Keratinocyte (primary cell): ENCODE results near the gene TM9SF2. TPM values are rescaled to one million over a fixed set of nuclear protein-coding genes. Genes with fewer than 3 reads are reported as not detected.

ENCODE experiments used
- DNase-seq: peaks from one replicate; pipeline ENCODE4 v3.0.0-alpha.2; 2011; ENCODE audit warnings: low read depth, missing footprints, low spot score
- FAIRE-seq: peaks from 2 replicates; lab custom pipeline; 2011; peaks lifted over from hg19 to GRCh38; lab: Jason Lieb, UNC
- H2AFZ ChIP-seq: 2 replicates; pipeline ENCODE4 v1.6.0; 2012; ENCODE audit warnings: low read length, control low read depth, inconsistent platforms; ENCODE audit not compliant: control insufficient read depth
- H3K27ac ChIP-seq: 2 replicates; pipeline ENCODE4 v1.5.1; 2011; ENCODE audit warnings: low read length; ENCODE audit not compliant: control insufficient read depth, insufficient read depth
- H3K27me3 ChIP-seq: 3 replicates; pipeline ENCODE4 v1.6.0; 2011; ENCODE audit warnings: low read length; ENCODE audit not compliant: control insufficient read depth, insufficient read depth; ENCODE audit errors: extremely low read depth
- H3K36me3 ChIP-seq, 2 experiments: 2 replicates in 1 of 2; 3 replicates in 1 of 2; pipeline ENCODE4 v1.5.1; 2011; ENCODE audit warnings: low read length in 2 of 2, mild to moderate bottlenecking in 1 of 2; ENCODE audit not compliant: control insufficient read depth in 2 of 2, insufficient read depth in 2 of 2; ENCODE audit errors: extremely low read depth in 1 of 2
- H3K4me1 ChIP-seq: 3 replicates; pipeline ENCODE4 v1.5.1; 2011; ENCODE audit warnings: low read length; ENCODE audit not compliant: control insufficient read depth, insufficient read depth; ENCODE audit errors: extremely low read depth
- H3K4me2 ChIP-seq: 3 replicates; pipeline ENCODE4 v1.6.0; 2011; ENCODE audit warnings: low read depth, low read length; ENCODE audit not compliant: control insufficient read depth, insufficient read depth; ENCODE audit errors: extremely low read depth
- H3K4me3 ChIP-seq, 3 experiments: fragments of 200-600 bp in 1 of 3; sonication (generic) in 1 of 3; 2 replicates in 2 of 3; 3 replicates in 1 of 3; pipeline ENCODE4 v1.5.1; 2011 to 2016; ENCODE audit warnings: low read length in 3 of 3, mild to moderate bottlenecking in 3 of 3, control low read depth in 2 of 3, inconsistent platforms in 1 of 3, low read depth in 1 of 3, mixed read lengths in 1 of 3, mixed run types in 1 of 3, moderate library complexity in 1 of 3; ENCODE audit not compliant: control insufficient read depth in 2 of 3, insufficient read depth in 2 of 3; ENCODE audit errors: extremely low read depth in 1 of 3
- H3K79me2 ChIP-seq: 2 replicates; pipeline ENCODE4 v1.6.0; 2012; ENCODE audit warnings: low read length; ENCODE audit not compliant: control insufficient read depth, insufficient read depth
- H3K9ac ChIP-seq: 3 replicates; pipeline ENCODE4 v1.6.0; 2011; ENCODE audit warnings: low read length; ENCODE audit not compliant: control insufficient read depth, insufficient read depth; ENCODE audit errors: extremely low read depth
- H3K9me1 ChIP-seq: 3 replicates; pipeline ENCODE4 v1.6.0; 2011; ENCODE audit warnings: low read length; ENCODE audit not compliant: control insufficient read depth, insufficient read depth; ENCODE audit errors: extremely low read depth
- H3K9me3 ChIP-seq: 2 replicates; pipeline ENCODE4 v1.5.1; 2012; ENCODE audit warnings: low read depth, low read length; ENCODE audit not compliant: control insufficient read depth
- H4K20me1 ChIP-seq: 3 replicates; pipeline ENCODE4 v1.6.0; 2011; ENCODE audit warnings: low read length; ENCODE audit not compliant: control insufficient read depth, insufficient read depth; ENCODE audit errors: extremely low read depth
- EZH2 ChIP-seq: IDR thresholded peaks from one replicate; pipeline ENCODE4 v1.6.1; 2012; ENCODE audit warnings: inconsistent platforms, mild to moderate bottlenecking, low read length, moderate library complexity
- dilution Hi-C: fragments of 300-500 bp; cut with MboI; formaldehyde crosslinking; loops from one replicate; pipeline ENCODE4 v1.7.0; 2020; ENCODE audit warnings: low sequenced_read_pairs; ENCODE audit not compliant: extremely low pct_ligation_motif_present
- polyA plus RNA-seq, 5 experiments: library from polyadenylated mRNA; depleted of rRNA in 3 of 5; stranded (reverse) in 3 of 5; stranded (forward) in 1 of 5; unstranded in 1 of 5; fragments of >200 nt; gene quantifications; 1 replicate in 1 of 5; 2 replicates in 3 of 5; 3 replicates in 1 of 5; pipeline versions ENCODE4 v1.2.1 to v1.2.3, GENCODE V29; 2011 to 2012; ENCODE audit warnings: missing spikeins in 2 of 5, low read depth in 1 of 5, low replicate concordance in 1 of 5
- TF ChIP-seq, protein P1 (sequence below), 3 experiments: IDR thresholded peaks in 1 of 3; conservative IDR thresholded peaks in 1 of 3; optimal IDR thresholded peaks in 1 of 3; 2 replicates in 2 of 3; 3 replicates in 1 of 3; pipeline versions ENCODE3 to v1.5.1; 2011; ENCODE audit warnings: low read length in 3 of 3, mild to moderate bottlenecking in 3 of 3, moderate library complexity in 2 of 3, control low read depth in 1 of 3, inconsistent platforms in 1 of 3; ENCODE audit not compliant: insufficient read depth in 2 of 3; ENCODE audit errors: extremely low read depth in 1 of 3

The TM9SF2 gene
- polyA plus RNA-seq, 1 donor (not counting 4 experiments of a cell fraction or from before 2014, with no cell fraction given): 134 TPM

DNA sequence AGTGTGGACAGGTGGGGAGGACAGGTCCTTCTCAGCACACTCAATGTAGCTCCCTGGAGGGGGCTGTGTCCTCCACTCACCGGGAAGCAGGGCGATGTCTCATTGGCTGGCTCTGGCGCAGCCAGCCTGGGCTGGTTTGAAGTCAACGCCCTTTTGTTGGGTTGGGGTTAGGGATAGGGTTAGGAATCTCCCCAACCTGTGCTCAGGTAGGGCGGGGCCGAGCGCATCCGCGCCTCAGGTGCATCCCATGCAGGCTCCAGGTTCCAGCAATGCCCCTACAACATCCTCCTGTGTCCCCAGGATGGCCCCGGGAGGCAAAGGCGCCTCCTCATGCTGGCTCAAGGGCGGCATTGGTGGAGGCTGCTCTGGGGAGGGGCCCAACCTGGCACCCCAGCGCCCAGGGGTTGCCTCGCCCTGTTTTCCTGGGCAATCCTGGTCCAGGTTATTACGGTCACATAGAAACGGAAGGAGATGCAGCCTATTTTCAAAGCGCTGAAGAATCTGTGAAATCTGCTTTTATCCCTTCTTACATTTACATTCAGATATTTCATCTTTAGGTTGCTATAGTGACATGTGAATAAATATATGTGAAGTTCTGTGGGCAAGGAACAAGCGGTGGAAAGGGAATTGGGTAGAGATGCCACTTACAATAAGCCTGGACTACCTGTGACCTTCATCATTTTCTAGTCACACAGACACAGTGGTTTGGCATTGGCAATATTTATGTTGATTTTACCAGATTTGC, 74.3 kb downstream of the TM9SF2 start:
- TF ChIP-seq, protein P1, sequence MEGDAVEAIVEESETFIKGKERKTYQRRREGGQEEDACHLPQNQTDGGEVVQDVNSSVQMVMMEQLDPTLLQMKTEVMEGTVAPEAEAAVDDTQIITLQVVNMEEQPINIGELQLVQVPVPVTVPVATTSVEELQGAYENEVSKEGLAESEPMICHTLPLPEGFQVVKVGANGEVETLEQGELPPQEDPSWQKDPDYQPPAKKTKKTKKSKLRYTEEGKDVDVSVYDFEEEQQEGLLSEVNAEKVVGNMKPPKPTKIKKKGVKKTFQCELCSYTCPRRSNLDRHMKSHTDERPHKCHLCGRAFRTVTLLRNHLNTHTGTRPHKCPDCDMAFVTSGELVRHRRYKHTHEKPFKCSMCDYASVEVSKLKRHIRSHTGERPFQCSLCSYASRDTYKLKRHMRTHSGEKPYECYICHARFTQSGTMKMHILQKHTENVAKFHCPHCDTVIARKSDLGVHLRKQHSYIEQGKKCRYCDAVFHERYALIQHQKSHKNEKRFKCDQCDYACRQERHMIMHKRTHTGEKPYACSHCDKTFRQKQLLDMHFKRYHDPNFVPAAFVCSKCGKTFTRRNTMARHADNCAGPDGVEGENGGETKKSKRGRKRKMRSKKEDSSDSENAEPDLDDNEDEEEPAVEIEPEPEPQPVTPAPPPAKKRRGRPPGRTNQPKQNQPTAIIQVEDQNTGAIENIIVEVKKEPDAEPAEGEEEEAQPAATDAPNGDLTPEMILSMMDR (optimal IDR thresholded peaks at IDR 0.05 in 1 of 3, IDR thresholded peaks at IDR 0.05 in 1 of 3, conservative IDR thresholded peaks at IDR 0.05 in 1 of 3; ENCODE audit: extremely low read depth in 1 of 3, insufficient read depth in 2 of 3, low read length in 3 of 3): no peak
- TF ChIP-seq EZH2: no peak
- Histone ChIP-seq H3K36me3 (no peaks in the 10 kb centered on the region), H3K27me3 (no peaks in the 10 kb centered on the region), H3K9me3 (no peaks in the 10 kb centered on the region), H3K4me2 (no peak overlapping the region), H3K79me2 (no peaks in the 10 kb centered on the region), H3K9ac (no peak overlapping the region), H3K9me1 (no peaks in the 10 kb centered on the region), H3K4me1 (no peaks in the 10 kb centered on the region), H3K4me3 (no peak overlapping the region), H3K27ac (no peak overlapping the region), H2AFZ (no peak overlapping the region), H4K20me1 (no peaks in the 10 kb centered on the region)
- DNase-seq (no peak), FAIRE-seq (no peak)
- dilution Hi-C loops: no loop called here

DNA sequence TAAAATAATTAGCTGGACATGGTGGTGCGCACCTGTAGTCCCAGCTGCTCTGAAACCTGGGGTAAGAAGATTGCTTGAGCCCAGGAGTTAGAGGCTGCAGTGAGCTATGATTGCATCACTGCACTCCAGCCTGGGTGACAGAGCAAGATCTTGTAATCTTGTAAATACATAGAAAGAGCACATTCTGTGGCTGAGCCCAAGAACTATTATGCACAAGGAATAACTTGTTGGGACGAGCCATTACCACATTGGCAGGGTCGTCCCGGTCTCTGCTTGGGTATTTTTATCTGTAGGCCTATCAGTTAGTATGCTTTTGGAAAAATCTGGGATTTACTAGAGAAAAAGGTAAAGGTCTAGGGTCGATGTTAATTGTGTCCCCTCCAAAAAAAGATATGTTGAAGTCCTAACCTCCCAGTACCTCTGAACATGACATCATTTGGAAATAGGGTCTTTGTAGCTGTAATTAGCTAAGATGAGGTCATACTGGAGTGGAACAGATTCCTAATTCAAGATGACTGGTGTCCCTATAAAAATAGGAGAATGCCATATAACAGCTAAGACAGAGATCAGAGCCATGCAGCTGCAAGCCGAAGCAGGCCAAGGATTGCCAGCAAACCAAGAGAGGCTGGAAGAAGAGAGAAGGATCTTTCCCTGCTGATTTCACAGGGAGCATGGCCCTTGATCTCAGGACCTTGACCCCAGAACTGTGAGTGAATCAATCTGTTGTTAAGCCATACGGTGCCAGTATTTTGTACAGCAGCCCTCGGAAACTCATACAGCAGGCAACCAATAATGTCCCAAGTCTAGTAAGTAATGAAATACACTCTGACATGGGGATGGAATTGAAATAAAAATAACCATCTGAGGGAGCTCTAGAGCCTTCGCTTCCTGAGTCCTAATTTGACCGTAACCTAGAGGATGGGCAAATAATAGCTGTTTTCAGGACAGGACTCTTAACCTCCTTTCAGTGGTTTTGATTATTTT, 77.0 kb downstream of the TM9SF2 start:
- dilution Hi-C loops: no loop called here
- H3K9me1 ChIP-seq: no peaks in the 10 kb centered on the region
- DNase-seq (no peak), FAIRE-seq (no peak)
- no peaks in the 10 kb centered on the region for H3K36me3 ChIP-seq
- no peaks in the 10 kb centered on the region for H3K27me3 ChIP-seq
- no peaks in the 10 kb centered on the region for H3K4me1 ChIP-seq
- no peaks in the 10 kb centered on the region for H3K79me2 ChIP-seq
- TF ChIP-seq, protein P1 (optimal IDR thresholded peaks at IDR 0.05 in 1 of 3, IDR thresholded peaks at IDR 0.05 in 1 of 3, conservative IDR thresholded peaks at IDR 0.05 in 1 of 3; ENCODE audit: extremely low read depth in 1 of 3, insufficient read depth in 2 of 3, low read length in 3 of 3): peak in 1 of 3 experiments; percentile 6
- TF ChIP-seq EZH2: no peak
- no peak overlapping the region for H2AFZ ChIP-seq
- H3K4me3 ChIP-seq: no peak overlapping the region
- H3K4me2 ChIP-seq: no peak overlapping the region
- H3K9ac ChIP-seq: no peak overlapping the region
- no peak overlapping the region for H3K27ac ChIP-seq
- H4K20me1 ChIP-seq: no peaks in the 10 kb centered on the region
- no peaks in the 10 kb centered on the region for H3K9me3 ChIP-seq
